AG10803 (cell line): ENCODE data around the gene RERE.

Experiments
- DNase-seq: peaks from one replicate; pipeline ENCODE4 v3.0.0; 2010; ENCODE audit warnings: low read depth
- H3K4me3 ChIP-seq: 2 replicates; pipeline ENCODE4 v1.5.1; 2011; ENCODE audit warnings: mild to moderate bottlenecking, low read length, control low read depth
- TF ChIP-seq, protein P1 (sequence below): conservative IDR thresholded peaks from 2 replicates; pipeline ENCODE4 v1.5.1; 2011; ENCODE audit warnings: mild to moderate bottlenecking, low read length, control low read depth, inconsistent platforms

RERE gene

DNA sequence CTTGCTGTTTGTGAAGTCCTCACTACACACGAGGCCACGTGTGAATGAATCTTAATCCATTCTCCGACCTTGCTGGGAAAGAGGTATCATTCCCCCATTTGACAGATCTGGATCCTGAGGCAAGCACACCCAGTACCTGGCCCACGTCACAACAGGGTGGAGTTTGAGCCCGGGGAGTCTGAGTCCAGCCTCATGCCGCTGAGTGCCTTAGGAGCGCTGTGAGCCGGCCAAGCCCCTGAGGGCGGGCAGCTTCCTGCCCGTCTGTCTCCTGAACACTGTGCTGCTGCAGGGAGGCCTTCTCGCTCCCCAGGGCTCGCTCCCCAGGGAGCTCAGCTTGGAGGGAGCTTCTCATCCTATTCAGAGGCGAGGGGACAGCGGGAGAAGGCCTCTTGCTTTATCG is 469.8 kb downstream of the RERE start:
- TF ChIP-seq, protein P1, sequence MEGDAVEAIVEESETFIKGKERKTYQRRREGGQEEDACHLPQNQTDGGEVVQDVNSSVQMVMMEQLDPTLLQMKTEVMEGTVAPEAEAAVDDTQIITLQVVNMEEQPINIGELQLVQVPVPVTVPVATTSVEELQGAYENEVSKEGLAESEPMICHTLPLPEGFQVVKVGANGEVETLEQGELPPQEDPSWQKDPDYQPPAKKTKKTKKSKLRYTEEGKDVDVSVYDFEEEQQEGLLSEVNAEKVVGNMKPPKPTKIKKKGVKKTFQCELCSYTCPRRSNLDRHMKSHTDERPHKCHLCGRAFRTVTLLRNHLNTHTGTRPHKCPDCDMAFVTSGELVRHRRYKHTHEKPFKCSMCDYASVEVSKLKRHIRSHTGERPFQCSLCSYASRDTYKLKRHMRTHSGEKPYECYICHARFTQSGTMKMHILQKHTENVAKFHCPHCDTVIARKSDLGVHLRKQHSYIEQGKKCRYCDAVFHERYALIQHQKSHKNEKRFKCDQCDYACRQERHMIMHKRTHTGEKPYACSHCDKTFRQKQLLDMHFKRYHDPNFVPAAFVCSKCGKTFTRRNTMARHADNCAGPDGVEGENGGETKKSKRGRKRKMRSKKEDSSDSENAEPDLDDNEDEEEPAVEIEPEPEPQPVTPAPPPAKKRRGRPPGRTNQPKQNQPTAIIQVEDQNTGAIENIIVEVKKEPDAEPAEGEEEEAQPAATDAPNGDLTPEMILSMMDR: no peak
- no peak overlapping the region for H3K4me3 ChIP-seq
- DNase-seq: no peak

DNA sequence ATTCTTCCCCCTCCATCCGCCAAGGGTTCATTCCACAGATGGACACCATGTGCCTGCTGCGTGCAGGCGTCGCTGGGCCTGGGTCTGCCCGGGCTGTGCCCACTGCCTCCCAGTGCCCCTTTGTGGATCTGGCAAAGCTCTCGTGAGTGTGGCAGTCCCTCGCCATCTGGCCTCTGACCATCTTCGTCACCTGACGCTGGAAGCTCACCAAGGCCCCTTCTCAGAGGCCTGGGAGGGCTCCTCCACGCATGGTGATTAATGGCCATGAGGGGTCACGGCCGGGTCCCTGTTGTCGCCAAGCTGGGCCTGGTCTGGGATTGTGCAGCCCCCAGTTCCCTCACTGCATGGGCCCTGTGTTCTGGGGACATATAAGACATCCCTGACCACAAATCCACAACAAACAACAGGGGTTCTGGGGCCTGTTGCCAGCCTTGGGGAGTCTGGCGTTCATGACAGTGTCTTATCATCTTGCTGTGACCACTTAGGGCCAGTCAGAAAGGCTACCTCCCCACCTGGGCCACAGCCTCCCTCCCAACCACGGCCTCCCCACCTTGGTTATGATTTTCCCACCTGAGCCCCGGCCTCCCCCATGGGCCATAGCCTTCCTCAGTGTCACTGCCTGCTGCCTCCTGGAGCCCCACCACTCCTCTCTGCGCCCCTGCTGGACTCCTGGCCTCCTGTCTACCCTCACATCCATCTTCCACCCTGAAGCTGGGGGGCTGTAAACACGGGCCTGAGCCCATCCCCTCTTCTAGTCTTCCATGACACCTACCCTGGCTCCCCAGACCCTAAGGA is 471.6 kb downstream of the RERE start:
- H3K4me3 ChIP-seq: no peak overlapping the region
- TF ChIP-seq, protein P1: no peak
- no peak for DNase-seq

DNA sequence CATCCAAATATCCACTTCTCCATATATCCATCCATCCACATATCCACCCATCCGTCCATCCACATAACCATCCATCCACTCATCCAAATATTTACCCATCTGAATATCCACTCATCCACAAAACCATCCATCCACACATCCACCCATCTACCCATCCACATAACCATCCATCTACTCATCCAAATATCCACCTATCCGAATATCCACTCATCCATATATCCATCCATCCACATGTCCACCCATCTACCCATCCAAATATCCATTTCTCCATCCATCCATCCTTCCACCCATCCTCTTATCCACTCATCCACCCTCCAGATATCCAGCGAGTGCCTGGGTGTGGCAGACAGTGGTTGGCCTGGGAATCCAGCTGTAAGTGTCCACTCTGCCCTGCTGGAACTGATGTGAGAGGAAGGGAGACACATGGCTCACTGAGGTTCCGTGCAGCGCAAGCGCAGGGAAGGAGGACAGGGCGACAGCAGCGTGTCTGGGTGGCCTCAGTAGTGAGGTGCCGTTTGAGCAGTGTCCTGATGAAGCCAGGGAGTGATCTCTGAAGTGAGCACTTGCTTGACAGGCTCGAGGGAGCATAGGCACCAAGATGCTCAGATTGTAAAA is 472.4 kb downstream of the RERE start:
- no peak overlapping the region for H3K4me3 ChIP-seq
- DNase-seq: no peak
- TF ChIP-seq, protein P1: no peak

DNA sequence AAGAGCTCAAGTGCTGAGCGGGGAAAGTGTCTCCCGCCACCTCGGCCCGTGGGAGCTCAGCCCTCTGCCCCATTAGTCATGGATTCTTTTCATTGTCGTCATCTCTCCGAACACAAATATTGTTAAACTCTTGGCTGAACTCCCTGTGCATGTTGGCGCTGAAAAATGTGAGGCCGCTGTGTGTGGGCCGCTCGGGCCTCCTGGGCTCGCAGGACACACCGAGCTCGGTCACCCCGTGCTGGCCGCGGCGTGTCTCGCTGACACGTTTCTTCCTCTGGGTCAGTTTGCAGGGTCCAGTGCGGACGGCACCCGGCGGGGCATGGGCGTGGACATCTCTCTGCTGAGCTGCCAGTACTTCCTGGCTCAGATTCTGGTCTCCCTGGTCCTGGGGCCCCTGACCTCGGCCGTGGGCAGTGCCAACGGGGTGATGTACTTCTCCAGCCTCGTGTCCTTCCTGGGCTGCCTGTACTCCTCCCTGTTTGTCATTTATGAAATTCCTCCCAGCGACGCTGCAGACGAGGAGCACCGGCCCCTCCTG is 473.9 kb downstream of the RERE start:
- TF ChIP-seq, protein P1: no peak
- peak overlapping the region; percentile 38 for H3K4me3 ChIP-seq
- peak; percentile 95 for DNase-seq

DNA sequence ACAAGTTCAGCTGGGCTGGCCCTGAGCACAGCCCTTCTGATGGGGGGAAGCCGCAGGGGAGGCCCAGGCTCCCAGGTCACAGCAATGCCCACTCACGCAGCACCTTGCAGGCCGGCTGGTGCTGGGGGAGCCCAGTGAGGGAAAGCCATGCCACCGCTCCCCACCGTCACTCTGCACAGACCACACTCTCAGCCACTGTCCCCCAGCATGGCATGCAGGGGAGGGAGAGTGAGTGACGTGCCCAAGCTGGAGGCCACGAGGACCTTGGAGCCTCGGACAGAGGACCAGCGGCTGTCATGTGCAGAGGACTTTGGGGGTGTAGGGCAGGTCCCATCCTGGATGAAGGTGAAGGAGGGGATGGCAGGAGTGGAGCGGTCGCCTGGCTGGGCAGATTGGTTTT is 474.4 kb downstream of the RERE start:
- DNase-seq: no peak
- TF ChIP-seq, protein P1: no peak
- H3K4me3 ChIP-seq: peak overlapping the region; percentile 17; the same call in 1 of the 2 replicates

DNA sequence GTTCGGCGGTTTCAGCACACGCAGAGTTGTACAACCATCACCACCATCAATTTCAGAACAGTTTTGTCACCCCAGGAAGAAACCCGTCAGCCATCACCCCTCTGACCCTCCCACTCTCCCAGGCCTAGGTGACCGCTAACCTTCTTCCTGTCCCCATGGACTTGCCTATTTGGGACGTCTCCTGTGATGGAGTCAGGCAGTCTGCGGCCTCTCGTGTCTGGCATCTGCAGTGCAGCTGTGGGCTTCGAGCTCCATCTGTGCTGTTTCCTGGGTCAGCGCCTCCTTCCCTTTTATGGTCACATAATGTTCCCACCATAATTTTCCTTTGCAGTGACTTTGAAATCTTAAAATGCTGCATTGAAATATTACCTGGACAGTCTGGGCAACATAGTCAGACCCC is 475.1 kb downstream of the RERE start:
- TF ChIP-seq, protein P1: peak; percentile 51
- H3K4me3 ChIP-seq: no peak overlapping the region
- peak; percentile 80 for DNase-seq

DNA sequence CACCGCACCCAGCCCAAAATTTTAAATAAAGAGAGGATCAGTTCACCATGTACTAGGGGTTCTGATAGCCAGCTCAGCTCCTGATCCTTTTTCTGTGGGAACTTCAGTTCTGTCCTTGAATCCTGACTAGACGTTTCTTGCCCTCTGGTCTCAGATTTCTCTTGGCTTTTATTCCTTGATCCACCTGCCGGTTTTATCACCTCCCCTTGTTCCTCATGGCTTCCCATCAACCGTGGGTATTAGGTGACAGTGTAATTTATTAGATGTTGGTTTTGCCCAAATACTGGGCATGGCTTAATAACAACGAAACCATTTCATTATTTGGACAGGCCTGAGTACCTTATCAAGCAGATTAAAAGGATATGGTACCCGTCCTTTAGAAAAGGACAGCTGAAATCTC is 477.0 kb downstream of the RERE start:
- DNase-seq: no peak
- TF ChIP-seq, protein P1: no peak
- no peak overlapping the region for H3K4me3 ChIP-seq
